H1 (cell line): Measurements from ENCODE around the gene TUBGCP2. TPM values are rescaled to one million over a fixed set of nuclear protein-coding genes. Genes with fewer than 3 reads are reported as not detected.

Experiments
- E2F6 ChIP-seq: IDR thresholded peaks from 2 replicates; pipeline ENCODE4 v1.6.1; 2012; ENCODE audit warnings: inconsistent platforms
- EP300 ChIP-seq, 2 experiments: IDR thresholded peaks; 1 replicate in 1 of 2; 2 replicates in 1 of 2; pipeline ENCODE4 v1.6.1; 2011 to 2012; ENCODE audit warnings: low read depth in 2 of 2, low read length in 2 of 2, mild to moderate bottlenecking in 2 of 2, borderline replicate concordance in 1 of 2, inconsistent platforms in 1 of 2, moderate library complexity in 1 of 2
- JUND ChIP-seq: IDR thresholded peaks from 2 replicates; pipeline ENCODE4 v1.6.1; 2011; ENCODE audit warnings: mild to moderate bottlenecking, improper control_type of control experiment, low read length
- NANOG ChIP-seq: IDR thresholded peaks from 2 replicates; pipeline ENCODE4 v1.6.1; 2011; ENCODE audit warnings: low read length, low read depth, mild to moderate bottlenecking, inconsistent platforms; ENCODE audit not compliant: insufficient read depth, poor library complexity, severe bottlenecking
- YY1 ChIP-seq: IDR thresholded peaks from 2 replicates; pipeline ENCODE4 v1.6.1; 2011; ENCODE audit warnings: low read depth, mild to moderate bottlenecking, low read length
- polyA plus RNA-seq, 7 experiments: library from polyadenylated mRNA; depleted of rRNA in 3 of 7; stranded (reverse) in 5 of 7; unstranded in 2 of 7; fragments of >200 nt in 5 of 7; fragments of 200-250 nt in 2 of 7; gene quantifications; 1 replicate in 5 of 7; 2 replicates in 1 of 7; 4 replicates in 1 of 7; pipeline versions ENCODE4 v1.2.1 to v1.2.3, GENCODE V29; 2011 to 2013; ENCODE audit warnings: missing spikeins in 2 of 7, mixed read lengths in 2 of 7
- total RNA-seq: library from RNA; stranded (reverse); fragmentation: NEBNext Ultra II Directional; extraction: Animal tissue kit (Norgen Biotek cat#: 25700); gene quantifications from 2 replicates; pipeline ENCODE4 v1.2.1, GENCODE V29; 2021
- TF ChIP-seq, protein P1 (sequence below), 3 experiments: IDR thresholded peaks; 1 replicate in 2 of 3; 2 replicates in 1 of 3; pipeline versions ENCODE4 v1.5.1 to v1.6.1; 2011; ENCODE audit warnings: low read length in 3 of 3, mild to moderate bottlenecking in 3 of 3, inconsistent platforms in 2 of 3, low read depth in 1 of 3, moderate library complexity in 1 of 3; ENCODE audit not compliant: insufficient read depth in 1 of 3; ENCODE audit errors: control extremely low read depth in 1 of 3

Gene TUBGCP2
- total and polyA plus RNA-seq, 2 of the 8 experiments (the other 6 are each of a cell fraction or from before 2014, with no cell fraction given) = 34.9 to 51.9 TPM

- TF ChIP-seq E2F6 (no peak), EP300 (IDR thresholded peaks at IDR 0.05; ENCODE audit: borderline replicate concordance in 1 of 2, low read depth in 2 of 2, low read length in 2 of 2) (no peak), JUND (no peak), NANOG (no peak), YY1 (no peak)
- TF ChIP-seq, protein P1, sequence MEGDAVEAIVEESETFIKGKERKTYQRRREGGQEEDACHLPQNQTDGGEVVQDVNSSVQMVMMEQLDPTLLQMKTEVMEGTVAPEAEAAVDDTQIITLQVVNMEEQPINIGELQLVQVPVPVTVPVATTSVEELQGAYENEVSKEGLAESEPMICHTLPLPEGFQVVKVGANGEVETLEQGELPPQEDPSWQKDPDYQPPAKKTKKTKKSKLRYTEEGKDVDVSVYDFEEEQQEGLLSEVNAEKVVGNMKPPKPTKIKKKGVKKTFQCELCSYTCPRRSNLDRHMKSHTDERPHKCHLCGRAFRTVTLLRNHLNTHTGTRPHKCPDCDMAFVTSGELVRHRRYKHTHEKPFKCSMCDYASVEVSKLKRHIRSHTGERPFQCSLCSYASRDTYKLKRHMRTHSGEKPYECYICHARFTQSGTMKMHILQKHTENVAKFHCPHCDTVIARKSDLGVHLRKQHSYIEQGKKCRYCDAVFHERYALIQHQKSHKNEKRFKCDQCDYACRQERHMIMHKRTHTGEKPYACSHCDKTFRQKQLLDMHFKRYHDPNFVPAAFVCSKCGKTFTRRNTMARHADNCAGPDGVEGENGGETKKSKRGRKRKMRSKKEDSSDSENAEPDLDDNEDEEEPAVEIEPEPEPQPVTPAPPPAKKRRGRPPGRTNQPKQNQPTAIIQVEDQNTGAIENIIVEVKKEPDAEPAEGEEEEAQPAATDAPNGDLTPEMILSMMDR (IDR thresholded peaks at IDR 0.05; ENCODE audit: control extremely low read depth in 1 of 3, insufficient read depth in 1 of 3, low read depth in 1 of 3, low read length in 3 of 3) = no peak
Observed at GRCh38 chr10:133337370-133337725, 28.7 kb upstream of the TUBGCP2 start (continued).
